ENCODE results near the gene ASB9.
A peak's percentile ranks its signal among the peaks of the same experiment; 100 is the strongest.
"Not testable (repeated sequence)": the region's sequence is repeated elsewhere in the genome, so short reads cannot be mapped to it uniquely, and the experiment has no call there.

The ASB9 gene

DNA sequence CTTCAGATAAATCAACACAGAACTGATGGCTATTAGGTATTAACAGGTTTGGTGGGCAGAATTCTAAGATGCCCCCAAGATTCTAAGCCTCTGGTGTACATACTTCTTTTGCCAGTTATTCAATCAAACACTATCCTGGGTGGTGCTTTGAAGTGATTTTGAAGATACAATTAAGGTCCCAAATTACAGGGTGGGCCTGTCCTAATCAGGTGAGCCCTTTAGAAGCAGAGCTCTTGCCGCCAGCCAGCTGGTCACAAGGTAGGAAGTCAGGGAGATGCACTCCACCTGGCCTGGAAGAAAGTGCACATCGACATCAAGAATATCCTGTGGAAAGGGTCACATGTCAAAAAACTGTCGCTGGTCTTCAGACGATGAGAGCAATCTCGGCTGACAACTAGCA is 29.5 kb downstream of the ASB9 start:
- no peak for DNase-seq

GRCh38 chrX:15236146-15236545 is 33.7 kb downstream of the ASB9 start:
- DNase-seq: no peak

DNA sequence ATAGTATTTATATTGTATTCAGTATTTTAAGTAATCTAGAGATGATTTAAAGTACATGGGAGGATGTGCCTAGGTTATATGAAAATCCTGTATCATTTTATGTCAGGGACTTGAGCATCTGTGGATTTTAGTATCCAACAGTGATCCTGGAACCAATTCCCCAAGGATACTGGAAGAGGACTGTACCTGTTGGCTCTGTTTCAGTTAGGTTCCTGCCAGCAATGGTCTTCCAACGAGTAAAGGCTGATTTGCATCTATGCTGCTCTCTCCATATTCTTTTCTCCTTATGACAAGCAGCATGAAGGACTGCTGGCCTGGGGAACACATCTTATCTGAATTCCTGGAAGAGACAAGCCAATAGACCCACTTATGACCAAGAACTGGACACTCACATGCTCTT is 34.9 kb downstream of the ASB9 start:
- peak in 1 of 2 experiments; percentile 55 for DNase-seq

- no peak for DNase-seq
Observed at GRCh38 chrX:15233416-15234015, 36.4 kb downstream of the ASB9 start.

DNA sequence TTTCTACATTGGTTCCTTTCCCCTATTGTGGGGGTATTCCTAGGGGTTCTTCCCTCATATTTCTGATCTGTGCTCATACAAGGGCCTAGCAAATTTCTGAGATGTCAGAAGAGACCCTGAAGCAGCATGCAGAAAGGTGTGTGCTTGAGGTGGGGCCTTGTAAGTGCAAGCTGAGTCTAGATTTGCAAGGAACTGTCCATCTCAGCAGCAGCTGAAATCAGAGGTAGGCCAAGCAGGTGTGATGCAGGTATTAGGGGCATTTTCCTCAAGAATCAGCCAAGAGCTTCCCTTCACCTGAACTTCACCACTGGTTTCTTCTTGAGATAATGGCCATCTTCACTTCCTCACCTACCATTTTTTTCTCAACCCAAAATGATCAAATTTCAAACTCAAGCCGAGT is 45.1 kb downstream of the ASB9 start:
- DNase-seq: no peak

DNA sequence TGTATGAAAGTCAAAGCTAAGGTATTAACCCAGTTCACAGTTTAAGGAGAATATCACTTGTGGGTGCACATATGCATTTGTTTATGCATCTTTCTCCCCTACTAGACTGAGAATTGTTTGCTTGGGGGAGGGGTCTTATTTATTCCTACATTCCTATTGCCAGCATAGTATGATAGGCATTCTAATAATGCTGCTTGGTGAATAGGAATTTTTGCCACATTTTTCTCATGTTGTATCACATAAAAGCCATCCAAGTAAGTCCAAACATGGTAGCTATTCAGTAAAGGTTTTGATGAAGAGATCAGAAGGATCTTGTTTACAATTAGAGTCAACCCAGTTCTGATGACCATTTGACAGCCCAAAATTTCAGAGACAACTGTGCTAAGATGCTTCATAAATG is 48.6 kb downstream of the ASB9 start:
- DNase-seq: no peak

DNA sequence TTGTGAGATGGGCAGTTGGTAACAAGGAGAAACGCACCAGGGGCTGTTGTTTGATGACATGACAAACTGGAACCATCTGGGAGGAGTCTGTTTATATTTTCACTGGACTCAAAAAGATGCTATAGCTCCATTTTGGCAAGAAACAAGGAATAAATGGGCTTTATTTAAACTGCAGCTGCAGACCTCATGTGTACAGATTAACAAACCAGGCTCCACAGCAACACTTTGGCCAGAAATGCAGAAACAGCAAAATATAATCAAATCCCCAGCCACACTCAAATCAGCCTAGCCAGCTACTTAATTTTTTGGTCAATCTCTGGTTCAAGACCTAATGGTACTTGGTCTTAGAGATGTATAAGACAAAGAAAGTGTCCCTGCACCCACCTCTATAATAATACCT is 52.7 kb downstream of the ASB9 start:
- DNase-seq: no peak

- DNase-seq: no peak
Observed at GRCh38 chrX:15216280-15216679, 53.6 kb downstream of the ASB9 start.

DNA sequence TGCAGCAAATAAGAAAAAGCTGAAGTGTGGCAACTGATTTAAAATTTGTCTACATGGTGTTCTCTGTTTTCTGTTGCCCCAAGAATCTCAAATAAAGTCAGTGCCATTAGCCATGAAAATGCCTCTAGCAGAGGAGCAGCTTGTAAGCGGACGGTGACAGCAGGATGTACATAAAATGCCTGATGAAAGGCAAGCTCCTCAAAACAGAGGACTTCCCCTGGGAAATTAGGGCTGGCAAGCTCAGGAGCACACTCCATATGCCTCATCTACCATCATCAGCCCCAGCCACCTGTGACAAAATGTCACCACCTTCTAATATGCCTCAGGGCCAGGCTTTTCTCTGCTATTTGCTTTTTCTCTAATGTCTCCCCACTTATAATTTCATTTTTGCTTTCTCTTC is 54.5 kb downstream of the ASB9 start:
- no peak for DNase-seq

GRCh38 chrX:15214588-15214987 is 55.3 kb downstream of the ASB9 start:
- no peak for DNase-seq

DNA sequence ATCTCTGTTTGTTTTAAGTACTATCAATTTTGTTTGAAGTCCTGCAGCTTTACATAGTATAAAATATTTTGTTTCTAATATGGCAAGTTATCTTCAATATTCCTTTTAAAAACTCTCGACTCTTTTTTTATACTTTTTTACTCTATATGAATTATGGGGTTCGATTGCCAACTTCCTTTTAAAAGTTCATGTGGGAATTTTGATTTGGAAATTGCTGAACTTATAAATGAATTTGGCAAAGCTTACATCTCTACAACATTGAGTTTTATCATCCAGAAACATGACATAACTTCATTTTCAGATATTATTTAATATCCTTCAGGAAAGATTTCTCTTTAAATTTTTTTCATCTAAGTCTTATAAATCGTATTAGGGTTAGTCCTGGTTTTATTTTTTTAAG is 60.8 kb downstream of the ASB9 start:
- DNase-seq: no peak

GRCh38 chrX:15207994-15208393 is 61.9 kb downstream of the ASB9 start:
- DNase-seq: no peak

- no peak for DNase-seq
Observed at GRCh38 chrX:15207384-15207783, 62.5 kb downstream of the ASB9 start.

DNA sequence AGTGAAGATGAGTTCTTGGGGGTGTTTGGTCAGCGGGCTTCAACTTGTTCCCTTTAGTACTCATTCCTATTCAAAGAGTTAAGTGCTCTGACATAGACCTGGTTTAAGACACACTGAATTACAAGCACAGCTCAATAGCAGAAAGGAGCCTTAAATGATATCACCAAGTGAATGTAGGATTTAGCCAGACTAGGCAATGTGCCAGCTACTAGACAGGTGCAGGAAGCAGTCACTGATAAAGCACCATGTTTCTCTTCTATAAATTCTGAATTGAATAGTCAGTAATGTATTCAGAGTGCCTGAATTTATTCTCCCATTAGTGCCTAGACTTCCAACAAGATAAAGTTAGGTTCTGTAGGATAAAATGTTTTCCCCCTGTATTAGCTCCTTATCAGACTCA is 63.6 kb downstream of the ASB9 start:
- DNase-seq: no peak

- no peak for DNase-seq
Observed at GRCh38 chrX:15204130-15204751, 65.6 kb downstream of the ASB9 start.

DNA sequence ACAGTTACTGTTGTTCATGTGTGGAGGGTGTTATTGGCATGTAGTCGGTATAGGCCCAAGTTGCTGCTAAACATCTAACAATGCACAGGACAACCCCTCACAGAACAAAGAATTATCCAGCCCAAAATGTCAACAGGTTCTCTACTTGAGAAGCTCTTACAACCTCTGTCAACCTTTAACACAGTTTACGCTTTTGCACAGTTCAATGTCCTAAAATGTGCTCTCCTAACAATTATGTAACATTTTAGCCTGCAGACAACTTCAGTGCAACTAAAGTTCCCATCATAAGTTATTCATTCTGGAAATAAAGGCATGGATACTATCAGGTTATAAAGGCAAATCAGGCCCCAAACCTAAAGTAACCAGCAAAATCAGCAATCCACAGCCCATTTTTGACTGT is 66.2 kb downstream of the ASB9 start:
- DNase-seq: no peak

DNA sequence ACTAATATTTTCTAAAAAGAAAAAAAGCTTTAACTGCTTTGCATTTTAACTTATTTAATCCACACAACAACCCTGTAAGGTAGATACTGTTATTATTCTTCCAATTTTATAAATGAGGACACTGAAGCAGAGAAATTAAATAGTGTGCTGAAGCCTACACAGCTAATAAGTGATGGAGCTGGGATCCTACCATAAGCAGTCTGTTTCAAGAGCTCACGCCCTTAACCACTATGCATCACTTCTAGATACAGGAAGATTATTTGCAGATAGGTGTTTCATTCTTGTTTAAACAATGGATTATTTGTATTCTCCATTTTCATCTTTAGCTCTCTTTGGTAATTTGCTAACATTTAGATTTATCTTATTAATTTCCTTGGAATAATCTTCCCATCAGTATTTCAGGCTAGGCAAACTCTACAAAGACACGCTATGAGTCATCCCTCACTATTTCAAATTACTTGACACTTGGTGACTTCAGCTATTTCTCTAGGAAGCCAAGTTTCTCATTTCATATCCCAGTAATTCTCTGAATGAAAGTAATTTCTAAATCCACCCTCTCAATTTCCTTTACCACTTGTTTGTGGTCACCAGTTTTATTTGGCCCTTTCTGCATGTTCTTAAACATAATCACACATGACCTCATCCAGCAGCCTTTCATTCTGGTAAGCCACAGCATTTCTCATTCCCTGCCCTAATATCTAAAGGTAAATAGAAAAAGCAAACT is 67.3 kb downstream of the ASB9 start:
- DNase-seq: no peak

DNA sequence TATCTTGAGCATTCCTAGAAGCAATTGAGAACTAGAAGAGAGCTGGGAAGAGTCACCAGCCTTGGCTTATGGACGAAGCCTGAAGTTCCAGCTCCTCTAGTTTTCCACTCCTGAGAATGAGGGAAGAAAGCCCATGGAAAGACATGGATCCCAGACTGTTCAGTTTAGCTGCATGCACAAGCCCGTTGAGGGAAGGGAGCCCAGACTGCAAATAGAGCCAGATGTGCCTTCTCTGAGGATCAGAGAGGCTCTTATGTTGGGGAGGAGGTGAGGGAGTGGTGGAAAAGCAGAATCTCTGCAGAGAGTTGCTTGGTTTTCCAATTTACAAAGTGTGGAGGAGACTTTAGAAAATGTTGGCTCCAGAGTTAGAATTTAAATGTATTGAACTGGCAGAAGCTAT is 69.0 kb downstream of the ASB9 start:
- no peak for DNase-seq

GRCh38 chrX:15198608-15199202 is 71.2 kb downstream of the ASB9 start:
- DNase-seq: not testable (repeated sequence)

DNA sequence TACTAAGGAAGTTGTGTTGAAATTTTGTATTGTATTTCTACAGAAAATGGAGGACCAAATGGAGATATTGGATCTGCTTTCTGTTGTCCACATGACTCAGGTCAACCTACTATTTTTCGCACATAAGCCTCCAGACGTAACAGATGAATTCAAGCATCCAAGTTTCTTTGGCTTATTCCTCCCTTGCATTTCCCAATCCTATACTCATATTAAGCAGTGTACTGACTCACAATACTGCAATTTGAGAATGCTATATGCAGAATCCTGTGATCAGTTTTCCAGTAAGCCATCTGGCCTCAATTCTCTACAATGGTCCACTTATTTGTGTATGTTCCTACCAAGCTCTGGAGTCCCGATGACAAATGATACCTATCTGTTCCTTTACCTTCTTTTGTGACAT is 75.7 kb downstream of the ASB9 start:
- no peak for DNase-seq

All from NCI-H526 (cell line).